Activated naive CD4-positive, alpha-beta T cell treated with anti-CD3 and anti-CD28 coated beads, Interleukin-2, amount 50 U/mL, for 72 hours (primary cell): Measurements from ENCODE around the gene ITGA7. TPM values are rescaled to one million over a fixed set of nuclear protein-coding genes. Genes with fewer than 3 reads are reported as not detected.
A peak's percentile ranks its signal among the peaks of the same experiment; 100 is the strongest.

Experiments
- ATAC-seq, 2 donors: fragments of 150-1000 bp; cut with Tn5 transposase; 2 replicates each; pipeline ENCODE4 v1.10.0; 2021; ENCODE audit warnings: mild to moderate bottlenecking in 2 of 2, moderate library complexity in 2 of 2
- DNase-seq, 2 donors: peaks; one replicate each; pipeline ENCODE4 v3.0.0; 2021 to 2022; ENCODE audit warnings: low spot score in 2 of 2
- H3K27ac Mint-ChIP-seq, 2 donors: one replicate each; pipeline ENCODE4 v1.8.0; 2022; ENCODE audit warnings: mild to moderate bottlenecking in 2 of 2, mixed read lengths in 2 of 2
- H3K36me3 Mint-ChIP-seq, 2 donors: one replicate each; pipeline ENCODE4 v1.8.0; 2022; ENCODE audit warnings: mixed read lengths in 2 of 2
- H3K9me3 Mint-ChIP-seq, 2 donors: one replicate each; pipeline ENCODE4 v1.8.0; 2022; ENCODE audit warnings: mixed read lengths in 2 of 2
- total RNA-seq, 2 donors: library from RNA; stranded (reverse); gene quantifications; one replicate each; pipeline ENCODE4 v1.2.3, GENCODE V29; 2022

The ITGA7 gene
- total RNA-seq, 2 donors from 2014 or later: 4.0 to 11.9 TPM

DNA sequence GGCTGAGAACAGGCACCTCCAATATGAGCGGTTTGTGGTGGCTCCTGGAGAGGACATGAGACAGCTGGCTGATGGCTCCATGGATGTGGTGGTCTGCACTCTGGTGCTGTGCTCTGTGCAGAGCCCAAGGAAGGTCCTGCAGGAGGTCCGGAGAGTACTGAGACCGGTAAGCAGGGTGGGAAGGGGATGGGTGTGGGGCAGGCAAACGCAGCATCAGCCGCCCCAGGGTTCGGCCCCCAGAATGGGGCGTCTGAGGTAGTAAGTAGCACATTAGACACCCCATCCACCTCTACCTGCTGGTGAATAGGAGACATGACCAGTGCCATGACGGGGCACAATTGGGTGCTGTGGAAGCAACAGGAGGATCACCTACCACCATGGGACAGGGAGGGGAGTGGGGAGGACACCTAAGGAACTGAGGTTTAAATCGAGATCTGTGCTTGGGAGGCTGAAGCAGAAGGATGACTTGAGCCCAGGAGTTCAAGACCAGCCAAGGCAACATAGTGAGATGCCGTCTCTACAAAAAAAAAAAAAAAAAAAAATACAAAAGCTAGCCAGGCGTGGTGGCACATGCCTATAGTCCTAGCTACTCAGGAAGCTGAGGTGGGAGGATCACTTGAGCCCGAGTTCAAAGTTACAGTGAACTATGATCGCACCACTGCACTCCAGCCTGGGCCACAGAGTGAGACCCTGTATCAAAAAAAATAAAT is 25.5 kb downstream of the ITGA7 start:
- Mint-ChIP-seq H3K36me3 (no peaks in the 10 kb centered on the region), H3K27ac (no peak overlapping the region), H3K9me3 (no peaks in the 10 kb centered on the region)
- ATAC-seq (no peak), DNase-seq (no peak)

DNA sequence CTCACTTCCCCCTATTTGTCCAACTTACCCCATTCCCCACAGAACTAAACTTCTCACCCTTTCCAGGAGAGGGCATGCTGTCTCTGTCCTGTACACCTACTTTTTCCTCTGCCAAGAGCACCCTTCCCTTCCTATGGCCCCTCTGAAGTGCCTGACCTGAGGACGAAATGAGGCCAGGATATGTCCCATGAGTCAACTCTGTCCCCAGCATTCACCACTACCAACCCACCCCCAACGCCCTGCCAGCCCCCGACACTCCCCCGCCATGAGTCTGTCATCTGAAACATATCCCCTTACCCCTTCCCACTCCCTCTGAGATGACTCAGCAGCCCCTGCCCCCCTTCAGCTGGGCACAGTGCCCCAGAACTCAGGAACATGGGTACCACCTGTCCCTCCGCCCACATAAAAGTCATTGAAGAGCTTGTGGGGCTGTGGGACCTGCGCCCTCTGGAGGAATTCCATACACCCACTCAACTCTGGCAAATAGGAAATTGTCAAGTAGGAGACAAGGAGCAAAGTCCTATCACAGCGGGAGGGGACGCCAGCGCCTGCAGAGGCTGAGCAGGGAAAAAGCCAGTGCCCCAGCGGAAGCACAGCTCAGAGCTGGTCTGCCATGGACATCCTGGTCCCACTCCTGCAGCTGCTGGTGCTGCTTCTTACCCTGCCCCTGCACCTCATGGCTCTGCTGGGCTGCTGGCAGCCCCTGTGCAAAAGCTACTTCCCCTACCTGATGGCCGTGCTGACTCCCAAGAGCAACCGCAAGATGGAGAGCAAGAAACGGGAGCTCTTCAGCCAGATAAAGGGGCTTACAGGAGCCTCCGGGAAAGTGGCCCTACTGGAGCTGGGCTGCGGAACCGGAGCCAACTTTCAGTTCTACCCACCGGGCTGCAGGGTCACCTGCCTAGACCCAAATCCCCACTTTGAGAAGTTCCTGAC is 26.3 kb downstream of the ITGA7 start:
- DNase-seq (no peak), ATAC-seq (peak; percentile 44 to 50)
- Mint-ChIP-seq H3K9me3 (no peaks in the 10 kb centered on the region), H3K27ac (no peak overlapping the region), H3K36me3 (no peaks in the 10 kb centered on the region)

DNA sequence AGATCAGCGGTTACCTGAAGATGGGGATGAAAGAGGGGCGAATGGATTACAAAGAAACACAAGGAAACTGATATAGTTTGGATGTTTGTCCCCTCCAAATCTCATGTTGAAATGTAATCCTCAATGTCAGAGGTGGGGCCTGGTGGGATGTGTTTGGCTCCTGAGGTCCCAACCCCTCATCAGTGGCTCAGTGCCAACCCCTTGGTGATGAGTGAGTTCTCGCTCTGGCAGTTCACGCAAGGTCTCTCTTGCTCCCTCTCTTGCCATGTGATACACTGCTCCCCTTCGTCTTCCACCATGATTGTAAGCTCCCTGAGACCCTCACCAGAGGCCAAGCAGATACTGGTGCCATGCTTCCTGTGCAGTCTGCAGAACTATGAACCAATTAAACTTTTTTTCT is 28.0 kb downstream of the ITGA7 start:
- H3K36me3 Mint-ChIP-seq: no peaks in the 10 kb centered on the region
- H3K9me3 Mint-ChIP-seq: no peaks in the 10 kb centered on the region
- DNase-seq: no peak
- H3K27ac Mint-ChIP-seq: no peak overlapping the region
- ATAC-seq: no peak

DNA sequence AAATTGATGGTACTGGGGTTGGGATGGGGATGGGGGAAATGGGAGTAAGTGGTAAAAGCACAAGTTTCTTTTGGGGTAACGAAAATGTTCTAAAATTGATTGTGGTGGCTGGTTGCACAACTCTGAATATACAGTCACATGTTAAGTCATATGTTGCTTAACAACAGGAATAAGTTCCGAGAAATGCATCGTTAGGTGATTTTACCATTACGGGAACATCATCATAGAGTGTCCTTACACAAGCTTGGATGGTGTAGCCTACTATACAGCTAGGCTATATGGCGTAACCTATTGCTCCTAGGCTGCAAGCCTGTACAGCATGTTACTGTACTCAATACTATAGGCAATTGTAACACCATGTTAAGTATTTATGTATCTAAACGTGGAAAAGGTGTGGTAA is 31.0 kb downstream of the ITGA7 start:
- no peak for DNase-seq
- no peak for ATAC-seq
- Mint-ChIP-seq H3K9me3 (no peaks in the 10 kb centered on the region), H3K36me3 (no peaks in the 10 kb centered on the region), H3K27ac (no peak overlapping the region)

DNA sequence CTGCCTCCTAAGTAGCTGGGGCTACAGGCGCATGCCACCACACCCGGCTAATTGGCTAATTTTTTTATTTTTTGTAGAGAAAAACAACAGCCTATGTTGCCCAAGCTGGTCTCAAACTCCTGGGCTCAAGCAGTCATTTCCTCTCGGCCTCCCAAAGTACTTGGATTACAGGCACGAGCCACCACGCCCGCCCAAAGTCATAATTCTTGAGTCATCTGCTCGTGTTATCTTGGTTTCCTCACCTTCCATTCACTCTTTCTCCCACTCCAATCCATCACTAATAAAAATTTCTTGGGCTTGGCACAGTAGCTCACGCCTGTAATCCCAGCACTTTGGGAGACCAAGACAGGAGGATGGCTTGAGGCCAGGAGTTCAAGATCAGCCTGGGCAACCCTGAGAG is 32.0 kb downstream of the ITGA7 start:
- ATAC-seq: no peak
- Mint-ChIP-seq H3K36me3 (no peaks in the 10 kb centered on the region), H3K9me3 (no peaks in the 10 kb centered on the region)

DNA sequence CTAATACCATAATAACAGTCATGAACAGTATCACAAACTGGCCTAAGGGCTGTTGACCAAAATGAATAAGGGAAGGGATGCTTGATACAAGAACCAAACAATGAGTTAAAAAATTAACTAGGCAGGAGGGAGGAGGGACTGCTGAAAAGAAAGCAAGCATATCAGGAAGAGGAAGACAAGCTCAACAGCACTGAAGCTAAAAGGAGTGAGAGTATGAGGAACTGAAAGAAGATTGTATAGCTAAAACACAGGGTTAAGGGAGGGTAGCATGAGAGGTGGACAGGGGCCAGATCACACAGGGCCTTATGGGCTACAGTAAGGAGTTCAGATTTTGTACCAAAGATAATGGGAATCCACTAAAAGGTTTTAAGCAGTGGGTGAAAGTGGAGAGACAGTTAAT is 34.1 kb downstream of the ITGA7 start:
- H3K9me3 Mint-ChIP-seq: no peaks in the 10 kb centered on the region
- ATAC-seq: no peak
- H3K27ac Mint-ChIP-seq: no peak overlapping the region
- DNase-seq: no peak
- H3K36me3 Mint-ChIP-seq: no peaks in the 10 kb centered on the region

More for the DNA sequence above, 32.0 kb downstream of the ITGA7 start:
- H3K27ac Mint-ChIP-seq: no peak overlapping the region
- no peak for DNase-seq

DNA sequence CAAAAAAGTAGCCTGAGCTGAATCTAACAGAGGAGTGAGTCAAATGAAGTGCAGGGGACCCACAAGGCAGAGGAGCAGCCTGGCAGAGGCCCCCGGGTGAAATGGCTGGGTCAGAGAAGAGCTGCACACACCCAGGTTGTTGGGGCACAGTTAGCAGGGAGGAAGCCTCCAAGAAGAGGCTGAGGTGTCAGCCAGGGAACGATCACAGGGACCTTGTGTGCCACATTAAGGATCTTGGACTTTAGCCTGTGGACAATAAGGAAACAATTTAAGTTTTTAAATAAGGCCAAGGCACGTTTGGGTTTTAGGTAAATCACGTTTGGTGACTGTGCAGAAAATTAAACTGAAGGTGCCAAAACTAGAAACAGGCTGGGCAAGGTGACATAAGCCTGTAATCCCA is 36.0 kb downstream of the ITGA7 start:
- H3K27ac Mint-ChIP-seq: no peak overlapping the region
- DNase-seq (no peak), ATAC-seq (no peak)
- H3K9me3 Mint-ChIP-seq: no peaks in the 10 kb centered on the region
- H3K36me3 Mint-ChIP-seq: no peaks in the 10 kb centered on the region

DNA sequence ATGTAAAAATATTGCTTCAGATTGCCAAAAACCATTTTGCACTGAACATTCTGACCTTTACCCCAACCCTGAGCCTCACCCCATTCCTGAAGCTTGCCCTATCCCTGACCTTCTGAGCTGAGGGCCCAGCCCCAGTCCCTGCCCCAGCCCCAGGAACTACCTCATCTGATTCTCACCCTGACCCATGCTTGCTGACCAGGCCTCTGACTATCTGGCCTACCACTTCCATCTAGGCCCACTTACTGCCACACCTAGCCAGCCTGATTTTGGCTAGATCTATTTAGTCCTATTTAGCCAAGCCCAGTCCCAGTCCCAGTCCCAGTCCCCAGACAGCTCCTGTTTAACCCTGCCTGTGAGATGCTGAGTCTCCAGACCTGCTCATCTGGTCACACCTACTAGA is 37.4 kb downstream of the ITGA7 start:
- Mint-ChIP-seq H3K27ac (peak overlapping the region in 1 of 2 donors; percentile 18), H3K9me3 (no peaks in the 10 kb centered on the region), H3K36me3 (no peaks in the 10 kb centered on the region)
- no peak for ATAC-seq
- DNase-seq: no peak

DNA sequence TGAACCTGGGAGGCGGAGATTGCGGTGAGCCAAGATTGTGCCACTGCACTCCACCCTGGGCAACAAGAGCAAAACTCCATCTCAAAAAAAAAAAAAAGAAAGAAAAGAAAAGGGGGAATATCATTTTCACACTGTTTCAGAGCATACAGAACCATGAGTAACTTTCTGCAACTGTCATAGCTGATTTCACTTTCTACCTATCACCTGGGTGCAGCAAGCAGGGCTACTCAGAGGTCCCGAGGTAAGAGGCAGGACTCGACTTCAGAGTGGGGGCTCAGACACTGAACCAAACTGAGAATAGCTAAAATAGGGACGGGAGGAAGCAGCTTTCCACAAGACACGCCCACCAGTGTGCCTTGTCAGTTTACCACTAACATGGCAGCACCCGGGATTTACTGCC is 41.2 kb downstream of the ITGA7 start:
- DNase-seq (no peak), ATAC-seq (no peak)
- Mint-ChIP-seq H3K9me3 (no peaks in the 10 kb centered on the region), H3K36me3 (no peaks in the 10 kb centered on the region), H3K27ac (no peak overlapping the region)

DNA sequence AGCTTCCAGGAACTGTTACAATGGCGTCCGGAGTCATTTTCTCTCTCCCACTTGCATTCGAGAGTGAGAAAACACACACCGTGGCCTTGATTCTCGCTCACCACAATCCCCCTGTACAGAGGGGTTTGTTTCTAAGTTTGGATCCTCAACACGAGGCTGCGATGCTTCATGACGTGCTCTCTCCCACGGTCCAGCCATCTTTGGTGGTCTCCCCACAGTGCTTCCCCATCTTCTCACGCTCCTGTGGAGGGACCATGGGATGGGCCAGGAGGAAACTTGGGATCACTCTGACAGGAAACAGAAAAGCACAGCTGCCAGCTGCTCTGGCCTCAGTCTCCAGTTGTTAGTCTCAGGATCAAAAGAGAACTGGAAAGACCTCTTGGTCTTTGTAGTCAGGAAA is 42.9 kb downstream of the ITGA7 start:
- DNase-seq: no peak
- no peak for ATAC-seq
- Mint-ChIP-seq H3K9me3 (no peaks in the 10 kb centered on the region), H3K27ac (no peak overlapping the region), H3K36me3 (no peaks in the 10 kb centered on the region)

DNA sequence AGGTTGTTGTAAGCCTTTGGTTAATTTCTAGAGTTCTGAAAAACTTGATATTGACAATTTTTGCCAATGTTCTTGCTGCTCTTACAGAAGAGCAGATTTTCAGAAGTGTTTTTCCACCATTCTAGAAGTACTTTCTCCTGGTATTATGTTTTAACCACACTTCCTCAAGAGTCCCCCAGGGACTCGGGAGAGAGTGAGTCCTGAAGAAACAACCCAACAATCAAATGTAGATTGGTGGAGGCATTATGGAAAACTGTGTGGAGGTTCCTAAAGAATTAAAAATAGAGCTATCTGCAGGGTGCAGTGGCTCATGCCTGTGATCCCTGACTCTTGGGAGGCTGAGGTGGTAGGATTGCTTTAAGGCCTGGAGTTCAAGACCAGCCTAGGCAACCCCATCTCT is 44.3 kb downstream of the ITGA7 start:
- no peak overlapping the region for H3K27ac Mint-ChIP-seq

DNA sequence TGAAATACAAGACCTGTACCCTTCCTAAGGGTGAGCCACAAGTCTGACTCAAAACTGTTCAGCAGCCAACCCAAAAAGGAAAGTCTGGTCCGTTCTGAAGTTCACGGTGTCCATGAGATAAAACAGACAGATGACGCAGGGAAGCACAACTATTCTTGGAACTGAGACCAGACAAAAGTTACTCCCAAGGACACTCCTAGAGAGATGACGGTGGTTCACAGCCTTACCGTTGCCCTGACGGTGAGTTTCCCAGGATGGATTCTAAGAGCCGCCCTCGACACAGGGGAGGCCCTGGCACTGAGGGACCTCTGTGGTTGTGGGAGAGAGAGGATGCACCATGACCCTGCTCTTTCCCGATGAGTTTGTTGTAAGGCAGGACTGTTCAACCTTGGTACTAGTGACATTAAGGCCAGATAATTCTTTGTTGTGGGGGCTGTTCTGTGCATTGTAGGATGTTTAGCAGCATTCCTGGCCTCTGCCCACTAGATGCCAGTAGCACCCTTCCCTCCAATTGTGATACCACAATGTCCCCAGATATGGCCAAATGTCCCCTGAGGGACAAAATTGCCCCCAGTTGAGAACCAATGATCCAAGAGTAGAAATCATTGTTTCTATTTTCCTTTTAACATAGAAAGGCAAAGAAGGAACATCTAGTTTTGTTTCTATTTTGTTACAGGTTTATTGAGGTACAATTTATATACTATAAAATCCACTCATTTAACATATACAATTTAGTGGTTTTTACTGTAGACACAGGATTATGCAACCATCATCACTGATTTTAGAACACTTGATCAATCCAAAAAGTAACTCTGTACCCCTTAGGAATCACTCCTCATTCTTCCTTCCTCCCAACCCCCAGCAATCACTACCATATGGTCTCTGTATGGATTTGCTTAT is 48.0 kb downstream of the ITGA7 start:
- no peak for DNase-seq
- Mint-ChIP-seq H3K27ac (no peak overlapping the region), H3K36me3 (no peaks in the 10 kb centered on the region), H3K9me3 (no peaks in the 10 kb centered on the region)
- peak in 1 of 2 donors; percentile 45 for ATAC-seq

More for the DNA sequence above, 44.3 kb downstream of the ITGA7 start:
- H3K9me3 Mint-ChIP-seq: no peaks in the 10 kb centered on the region
- DNase-seq (no peak), ATAC-seq (no peak)
- no peaks in the 10 kb centered on the region for H3K36me3 Mint-ChIP-seq

DNA sequence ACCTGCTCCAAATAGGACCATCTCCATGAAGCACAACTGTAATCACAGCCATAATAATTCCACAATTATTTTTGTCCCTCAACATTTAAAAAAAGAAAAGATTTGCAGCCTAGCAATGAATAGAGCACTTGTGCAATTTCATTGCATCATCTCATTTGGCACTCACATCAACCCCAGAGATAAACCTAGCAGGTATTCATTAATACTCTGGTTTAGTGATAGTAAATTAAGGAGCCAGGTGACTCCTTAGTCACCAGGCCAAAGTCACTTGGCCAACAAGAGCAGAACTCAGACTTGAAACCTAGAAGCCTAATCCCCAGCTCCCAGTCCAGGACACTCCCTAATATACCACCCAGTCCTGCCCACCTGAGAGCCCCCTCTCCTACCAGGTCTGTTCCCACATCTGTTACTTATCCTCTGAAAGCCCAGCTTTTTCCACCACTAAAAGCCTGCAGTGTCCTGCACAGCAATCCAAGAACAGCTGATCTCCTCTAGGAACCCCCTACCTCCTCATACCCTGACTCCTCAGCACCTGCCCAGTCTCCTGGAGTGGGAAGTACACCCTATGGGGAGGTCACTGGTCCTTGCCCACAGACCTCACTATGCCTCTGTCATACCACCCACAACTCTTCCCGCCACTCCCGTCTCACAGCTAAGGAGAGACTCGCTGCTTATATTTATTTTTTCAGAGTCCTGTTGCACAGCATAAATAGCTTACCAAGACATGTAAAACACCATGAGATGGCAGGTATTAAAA is 48.9 kb downstream of the ITGA7 start:
- Mint-ChIP-seq H3K27ac (no peak overlapping the region), H3K9me3 (no peaks in the 10 kb centered on the region), H3K36me3 (no peaks in the 10 kb centered on the region)
- DNase-seq (no peak), ATAC-seq (no peak)

DNA sequence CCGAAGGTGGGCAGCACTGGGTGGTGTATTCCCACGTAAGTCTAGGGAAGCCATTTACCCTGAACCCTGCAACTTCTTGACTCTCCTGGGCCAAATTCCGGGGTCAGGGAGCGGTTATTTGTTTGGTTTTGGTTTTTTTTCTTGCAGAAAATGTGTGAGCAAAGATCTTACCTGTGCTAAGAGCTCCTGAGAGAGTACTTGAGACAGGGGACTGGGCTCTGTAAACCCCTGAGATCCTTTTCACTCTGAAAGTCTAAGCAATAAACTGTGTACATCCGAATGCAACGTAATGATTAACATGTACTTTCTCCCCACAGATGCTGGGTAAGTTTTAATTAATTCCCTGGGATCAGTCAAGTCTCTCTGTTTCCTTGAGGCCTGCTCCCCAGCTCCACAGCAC is 49.5 kb downstream of the ITGA7 start:
- no peak for DNase-seq
- Mint-ChIP-seq H3K36me3 (no peaks in the 10 kb centered on the region), H3K9me3 (no peaks in the 10 kb centered on the region), H3K27ac (no peak overlapping the region)
- no peak for ATAC-seq

DNA sequence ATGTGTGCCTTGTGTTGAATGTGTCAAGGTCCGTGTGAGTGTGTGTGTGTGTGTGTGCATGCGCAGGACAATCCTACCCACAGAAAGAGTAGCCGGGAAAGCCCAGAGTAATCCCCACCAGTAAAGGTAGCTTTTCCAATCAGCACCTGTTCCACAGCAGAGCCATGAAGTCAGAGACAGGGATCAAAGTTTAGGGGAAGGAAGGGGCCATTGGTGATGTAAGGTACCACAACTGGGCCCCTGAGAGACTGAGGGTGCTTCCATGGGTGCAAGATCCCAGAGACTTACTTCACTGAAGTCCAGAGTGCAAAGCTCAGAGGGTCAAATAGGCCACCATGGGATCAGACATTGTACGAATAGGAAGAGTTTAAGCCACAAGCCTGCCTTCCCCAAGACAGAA is 50.5 kb downstream of the ITGA7 start:
- Mint-ChIP-seq H3K27ac (no peak overlapping the region), H3K9me3 (no peaks in the 10 kb centered on the region), H3K36me3 (peaks cover 0 to 2% of the 10 kb centered on the region in 2 donors)
- DNase-seq (no peak), ATAC-seq (no peak)

DNA sequence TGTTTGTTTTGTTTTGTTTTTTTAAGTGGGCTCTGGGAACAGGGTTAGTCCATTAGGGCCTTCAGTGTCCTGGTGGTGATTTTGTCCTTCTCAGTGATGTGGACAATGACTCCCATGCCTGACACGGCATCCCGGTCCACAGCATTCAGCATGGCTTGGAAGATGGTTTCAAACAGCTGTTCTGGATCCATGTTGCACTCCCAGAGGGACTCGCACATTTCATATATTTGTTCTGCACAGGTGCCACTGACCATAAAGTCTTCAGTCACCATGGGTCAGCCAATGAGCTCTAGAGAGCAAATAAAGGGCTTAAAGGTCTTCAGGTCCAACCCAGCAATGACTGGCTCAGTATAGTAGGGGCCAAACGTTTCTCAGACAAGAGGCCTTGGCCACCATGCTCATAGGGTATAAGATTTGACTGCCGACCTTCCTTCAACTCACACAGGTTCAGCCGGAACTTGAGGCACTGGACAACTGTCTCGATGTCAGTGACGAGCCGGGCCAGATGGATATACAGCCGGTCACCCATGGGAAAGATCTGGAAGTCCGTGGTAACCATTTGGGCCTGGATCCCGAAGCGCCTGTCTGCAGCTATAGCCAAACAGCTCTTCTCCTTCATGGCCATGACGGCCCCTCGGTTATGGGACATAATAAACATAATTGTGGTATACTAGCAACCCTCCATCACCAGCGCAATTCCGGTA is 53.0 kb downstream of the ITGA7 start:
- ATAC-seq (no peak), DNase-seq (no peak)
- Mint-ChIP-seq H3K9me3 (peaks cover 2 to 11% of the 10 kb centered on the region in 2 donors), H3K36me3 (peaks cover 2 to 24% of the 10 kb centered on the region in 2 donors), H3K27ac (no peak overlapping the region)
